HG03196 (cell line): ENCODE results near the gene KRTAP10-9.
"Not testable (repeated sequence)": the region's sequence is repeated elsewhere in the genome, so short reads cannot be mapped to it uniquely, and the experiment has no call there.

ENCODE experiments used
- ATAC-seq: cut with Tn5 transposase; IDR thresholded peaks from one replicate; pipeline ENCODE4 v1.9.1; 2021; ENCODE audit not compliant: unreplicated experiment

Gene KRTAP10-9

DNA sequence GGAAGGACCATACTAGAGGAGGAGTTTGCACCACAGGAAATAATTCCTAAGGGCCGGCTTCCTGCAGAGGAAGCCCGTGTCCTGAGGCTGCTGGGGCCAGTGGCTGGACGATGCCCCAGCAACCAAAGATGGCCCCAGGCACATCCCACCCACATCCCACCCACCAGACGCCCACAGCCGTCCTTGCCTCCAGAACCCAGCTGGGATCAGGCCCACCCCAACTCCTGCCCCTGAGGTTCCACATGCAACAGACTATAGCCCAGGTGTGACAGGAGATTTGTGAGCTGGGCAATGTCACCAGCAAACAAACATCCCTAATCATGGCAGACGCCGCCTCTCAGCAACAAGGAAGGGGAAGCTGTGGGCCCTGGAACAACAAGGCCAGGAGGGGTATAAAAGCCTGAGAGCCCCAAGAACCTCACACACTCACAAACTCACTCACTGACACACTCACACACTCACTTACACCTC lies at the start of gene KRTAP10-9:
KRTAP10-9 (plus strand) TSS at position 421 of the 471 bp plus-strand sequence. CDS start 79 bp downstream, outside the sequence.
- no peak for ATAC-seq

GRCh38 chr21:44578371-44579055 lies 48.4 kb upstream of the KRTAP10-9 start:
- ATAC-seq: no peak

- no peak for ATAC-seq
Observed at GRCh38 chr21:44579056-44579832, 47.6 kb upstream of the KRTAP10-9 start.

- ATAC-seq: no peak
Observed at GRCh38 chr21:44579833-44580144, 47.1 kb upstream of the KRTAP10-9 start.

DNA sequence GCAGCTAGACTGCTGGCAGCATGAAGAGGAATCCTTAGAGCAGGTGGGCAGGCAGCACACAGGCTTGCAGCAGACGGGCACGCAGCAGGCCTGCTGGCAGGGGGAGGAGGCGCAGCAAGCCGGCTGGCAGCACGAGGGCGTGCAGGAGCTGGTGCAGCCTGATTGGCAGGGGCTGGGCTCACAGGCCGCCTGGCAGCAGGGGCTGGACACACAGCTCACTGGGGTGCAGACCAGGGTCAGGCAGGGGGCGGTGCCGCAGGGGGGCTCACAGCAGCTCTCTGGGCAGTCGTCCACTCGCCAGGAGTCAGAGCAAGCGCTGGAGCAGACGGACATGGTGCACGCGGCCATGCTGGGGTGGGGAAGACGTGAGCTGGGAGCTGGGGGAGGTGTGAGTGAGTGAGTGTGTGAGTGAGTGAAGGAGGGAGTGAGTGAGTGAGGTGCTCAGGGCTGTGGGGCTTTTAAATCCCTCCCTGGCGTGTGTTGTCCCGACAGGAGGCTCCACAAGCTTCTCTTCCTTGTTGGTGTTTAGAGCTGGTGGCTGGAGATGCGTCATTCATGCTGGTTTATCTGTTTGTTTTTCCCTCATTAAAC lies 46.6 kb upstream of the KRTAP10-9 start, which contains the start of gene KRTAP10-5:
KRTAP10-5 (minus strand) TSS at position 374 of the 591 bp plus-strand sequence; CDS start at position 348, 26 bp downstream.
- not testable (repeated sequence) for ATAC-seq

DNA sequence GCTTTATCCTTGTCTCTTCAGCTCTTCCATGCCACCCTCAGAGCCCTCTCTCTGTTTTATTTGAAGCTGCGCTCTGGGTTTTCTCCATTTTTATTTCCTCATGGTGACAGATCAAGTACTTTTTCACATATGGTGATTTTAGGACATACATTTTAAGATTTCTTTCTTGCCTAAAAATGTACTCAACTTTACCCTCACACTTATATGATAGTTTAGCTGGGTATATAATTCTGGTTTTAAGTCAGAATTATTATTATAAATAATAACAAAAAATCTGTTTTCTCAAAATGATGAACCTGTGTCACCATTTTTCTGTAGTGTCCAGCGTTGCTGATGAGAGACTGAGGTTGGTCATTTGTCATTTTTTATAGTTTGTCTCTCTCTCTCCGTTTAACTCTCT lies 45.7 kb upstream of the KRTAP10-9 start:
- no peak for ATAC-seq

DNA sequence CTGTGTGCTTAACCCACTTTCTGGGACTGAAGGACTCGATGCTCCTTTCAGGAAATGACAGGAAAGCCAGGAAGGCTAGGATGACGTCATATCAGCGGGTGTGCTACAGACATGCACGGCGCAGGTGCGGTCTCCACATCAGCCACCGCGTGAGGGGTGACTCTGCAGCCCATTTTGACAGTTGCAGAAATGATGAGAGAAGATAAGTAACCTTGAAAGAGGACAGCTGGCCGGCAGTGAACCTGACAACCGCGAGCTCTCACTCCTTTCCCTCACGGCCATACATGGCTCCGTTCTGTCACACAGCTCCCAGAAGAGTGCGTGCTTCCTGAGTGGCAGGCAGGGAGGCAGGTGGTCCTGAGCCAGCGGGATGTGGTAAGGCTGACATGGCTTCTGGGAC lies 44.8 kb upstream of the KRTAP10-9 start:
- no peak for ATAC-seq

DNA sequence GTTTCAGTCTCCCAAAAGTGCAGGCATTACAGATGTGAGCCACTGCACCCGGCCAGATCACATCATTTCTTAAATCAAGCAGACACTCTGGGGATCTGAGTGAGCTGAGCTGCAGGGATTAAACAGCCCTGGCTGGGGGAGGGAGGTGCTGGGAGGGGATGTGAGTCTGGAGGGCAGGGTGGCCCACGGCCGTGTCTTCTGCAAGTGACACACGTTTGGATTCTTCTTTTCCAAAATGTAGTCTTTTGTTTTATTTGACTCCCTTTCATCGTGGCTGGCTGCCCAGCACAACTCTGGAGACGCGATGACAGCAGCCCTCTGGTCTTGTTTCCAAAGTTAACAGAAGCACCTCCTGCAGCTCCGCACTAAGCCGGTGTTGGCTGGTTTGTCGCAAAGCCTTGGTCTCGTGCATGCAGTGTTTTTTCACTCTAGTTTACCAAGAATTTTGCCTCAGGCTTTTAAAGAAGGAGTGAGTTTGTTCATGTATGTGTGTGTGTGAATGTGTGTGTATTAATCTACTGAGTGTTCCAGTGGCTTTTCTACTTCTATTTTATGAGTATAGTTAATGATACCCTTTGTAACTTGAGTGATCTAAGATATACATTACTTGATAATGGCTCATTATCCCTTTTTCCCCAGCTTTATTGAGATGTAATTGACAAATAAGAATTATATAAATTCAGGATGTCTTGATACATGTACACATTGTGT lies 43.6 kb upstream of the KRTAP10-9 start:
- ATAC-seq: no peak

GRCh38 chr21:44583800-44584147 lies 43.1 kb upstream of the KRTAP10-9 start:
- ATAC-seq: no peak

DNA sequence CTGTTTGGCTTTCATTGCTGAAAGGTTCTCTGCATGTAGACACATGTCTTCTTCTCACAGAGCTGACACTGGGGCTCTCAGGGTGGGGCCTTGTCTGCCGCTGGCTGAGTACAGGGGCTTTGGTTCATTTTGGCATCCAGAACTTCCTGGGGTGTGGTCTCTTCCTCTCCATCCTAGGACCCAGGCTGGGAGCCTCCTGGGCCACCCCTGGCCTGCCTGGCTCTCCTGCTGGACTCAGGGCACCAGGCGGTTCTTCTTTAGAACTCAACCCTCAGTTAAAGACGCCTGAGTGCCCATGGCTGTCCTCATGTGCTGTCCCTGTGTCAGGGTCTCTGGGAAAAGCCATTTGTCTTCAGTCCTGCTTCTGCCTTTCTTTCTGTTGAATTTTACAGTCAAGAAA lies 41.0 kb upstream of the KRTAP10-9 start:
- no peak for ATAC-seq

- no peak for ATAC-seq
Observed at GRCh38 chr21:44589094-44589493, 37.8 kb upstream of the KRTAP10-9 start.

- no peak for ATAC-seq
Observed at GRCh38 chr21:44589586-44590305, 37.1 kb upstream of the KRTAP10-9 start.

DNA sequence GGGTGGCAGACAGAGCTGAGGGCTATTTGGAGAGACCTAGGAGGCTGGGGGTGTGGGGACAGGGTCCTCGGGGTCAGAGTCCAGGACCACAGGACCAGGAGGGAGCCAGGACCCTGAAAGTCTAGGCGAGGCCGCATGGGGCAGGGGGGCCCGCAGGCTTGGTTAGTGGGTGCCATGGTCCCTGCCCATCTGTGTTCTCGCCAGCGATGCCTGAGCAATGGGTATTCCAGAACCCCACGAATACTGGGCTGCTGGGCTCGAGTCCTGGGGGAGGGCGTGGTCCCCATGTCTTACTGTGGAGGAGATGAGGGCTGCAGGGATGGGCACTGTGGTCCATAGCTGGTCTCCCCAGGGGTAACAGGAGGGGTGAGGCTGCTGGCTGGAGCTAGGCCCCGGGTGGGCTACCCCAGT lies 36.6 kb upstream of the KRTAP10-9 start:
- no peak for ATAC-seq

DNA sequence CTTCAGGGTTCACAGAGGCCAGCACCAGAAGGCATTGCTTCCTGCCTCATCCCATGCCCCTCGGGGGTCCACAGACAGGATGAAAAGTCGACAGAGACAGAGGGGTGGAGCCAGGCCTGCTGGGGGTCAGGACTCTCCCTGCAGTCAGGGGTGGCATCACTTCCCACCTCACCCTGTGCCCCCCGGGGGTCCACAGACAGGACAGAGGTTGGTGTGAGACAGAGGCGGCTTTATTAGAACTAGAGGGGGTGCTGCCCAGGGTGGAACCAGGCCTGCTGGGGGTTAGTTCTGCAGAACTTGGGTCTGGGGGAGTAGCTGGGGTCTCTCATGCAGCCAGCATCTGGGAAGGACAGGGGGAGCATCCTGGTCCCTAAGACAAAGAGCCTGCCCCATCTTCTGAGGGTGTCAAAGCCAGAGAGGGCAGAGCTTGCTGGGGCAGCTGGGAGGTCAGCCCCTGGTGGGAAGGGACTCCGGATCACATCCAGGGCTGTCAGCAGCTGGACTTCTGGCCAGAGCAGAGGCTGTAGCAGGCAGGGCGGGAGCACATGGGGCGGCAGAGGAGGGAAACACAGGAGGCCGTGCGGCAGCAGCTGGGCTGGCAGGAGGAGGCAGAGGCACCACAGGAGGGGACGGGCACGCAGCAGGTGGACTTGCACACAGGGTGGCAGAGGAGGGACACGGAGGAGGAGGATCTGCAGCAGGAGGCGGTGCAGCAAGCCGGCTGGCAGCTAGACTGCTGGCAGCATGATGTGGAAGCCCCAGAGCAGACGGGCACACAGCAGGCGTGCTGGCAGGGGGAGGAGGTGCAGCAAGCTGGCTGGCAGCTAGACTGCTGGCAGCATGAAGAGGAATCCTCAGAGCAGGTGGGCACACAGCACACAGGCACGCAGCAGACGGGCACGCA lies 35.7 kb upstream of the KRTAP10-9 start:
- not testable (repeated sequence) for ATAC-seq

DNA sequence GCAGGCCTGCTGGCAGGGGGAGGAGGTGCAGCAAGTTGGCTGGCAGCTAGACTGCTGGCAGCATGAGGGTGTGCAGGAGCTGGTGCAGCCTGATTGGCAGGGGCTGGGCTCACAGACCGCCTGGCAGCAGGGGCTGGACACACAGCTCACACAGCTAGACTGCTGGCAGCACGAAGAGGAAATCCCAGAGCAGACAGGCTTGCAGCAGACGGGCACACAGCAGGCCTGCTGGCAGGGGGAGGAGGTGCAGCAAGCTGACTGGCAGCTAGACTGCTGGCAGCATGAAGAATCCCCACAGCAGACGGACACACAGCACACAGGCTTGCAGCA lies 35.1 kb upstream of the KRTAP10-9 start:
- not testable (repeated sequence) for ATAC-seq

- no peak for ATAC-seq
Observed at GRCh38 chr21:44592446-44593311, 34.2 kb upstream of the KRTAP10-9 start, which contains the start of gene KRTAP10-6. KRTAP10-6 (minus strand) TSS chr21:44592505; CDS start chr21:44592484, 21 bp downstream.

- ATAC-seq: no peak
Observed at GRCh38 chr21:44593598-44594405, 33.1 kb upstream of the KRTAP10-9 start.

- no peak for ATAC-seq
Observed at GRCh38 chr21:44594406-44594916, 32.4 kb upstream of the KRTAP10-9 start.
